Endothelial cell of umbilical vein (primary cell): Measurements from ENCODE around the gene GIPR. TPM values are rescaled to one million over a fixed set of nuclear protein-coding genes. Genes with fewer than 3 reads are reported as not detected.

Source experiments
- BruUV-seq: library from RNA; stranded (reverse); fragments of 400-500 nt; replicated peaks from 2 replicates; lab custom pipeline; 2021; lab: Mats Ljungman, UMichigan
- CTCF ChIA-PET: fragments of 300-600, 350-600 bp; sonication (Branson Sonifier 250); formaldehyde crosslinking; loops from one replicate; lab custom pipeline; 2021; ENCODE audit warnings: antibody characterized with exemption, inconsistent platforms; lab: Charles Lee
- POLR2A ChIA-PET: fragments of 300-600, 350-600 bp; sonication (Branson Sonifier 250); formaldehyde crosslinking; loops from one replicate; lab custom pipeline; 2021; ENCODE audit warnings: antibody characterized with exemption, inconsistent platforms; lab: Charles Lee
- DNase-seq: peaks from one replicate; pipeline ENCODE4 v3.0.0-alpha.2; 2011; ENCODE audit warnings: low read depth, low spot score
- FAIRE-seq: peaks from 2 replicates; lab custom pipeline; 2011; peaks lifted over from hg19 to GRCh38; lab: Jason Lieb, UNC
- H2AFZ ChIP-seq: 2 replicates; pipeline ENCODE4 v1.6.0; 2012; ENCODE audit warnings: low read depth, low read length, control low read depth, inconsistent platforms
- H3K27ac ChIP-seq: 2 replicates; pipeline ENCODE4 v1.5.1; 2011; ENCODE audit warnings: low read depth, mild to moderate bottlenecking, control low read depth, low read length, moderate library complexity; ENCODE audit not compliant: insufficient read depth
- H3K27me3 ChIP-seq, 2 experiments: 2 replicates each; pipeline versions ENCODE4 v1.6.0 to v1.6.1; 2011; ENCODE audit warnings: low read length in 2 of 2, mixed read lengths in 1 of 2; ENCODE audit not compliant: control insufficient read depth in 2 of 2, insufficient read depth in 2 of 2
- H3K36me3 ChIP-seq, 2 experiments: 2 replicates in 1 of 2; 3 replicates in 1 of 2; pipeline ENCODE4 v1.5.1; 2011; ENCODE audit warnings: low read length in 2 of 2, mild to moderate bottlenecking in 1 of 2, moderate library complexity in 1 of 2; ENCODE audit not compliant: control insufficient read depth in 2 of 2, insufficient read depth in 2 of 2; ENCODE audit errors: extremely low read depth in 1 of 2
- H3K4me1 ChIP-seq: 3 replicates; pipeline ENCODE4 v1.5.1; 2011; ENCODE audit warnings: mild to moderate bottlenecking, low read length; ENCODE audit not compliant: control insufficient read depth, insufficient read depth; ENCODE audit errors: extremely low read depth
- H3K4me2 ChIP-seq: 2 replicates; pipeline ENCODE4 v1.6.1; 2011; ENCODE audit warnings: low read length, control low read depth, mixed read lengths; ENCODE audit not compliant: insufficient read depth
- H3K4me3 ChIP-seq, 3 experiments: fragments of 200-600 bp in 1 of 3; sonication (generic), shearing (Covaris generic) in 1 of 3; replicated peaks in 1 of 3; 2 replicates each; pipeline ENCODE4 v1.5.1; 2011 to 2016; ENCODE audit warnings: control low read depth in 3 of 3, low read length in 3 of 3, mild to moderate bottlenecking in 2 of 3, inconsistent platforms in 1 of 3, low read depth in 1 of 3, moderate library complexity in 1 of 3; ENCODE audit not compliant: insufficient read depth in 1 of 3
- H3K79me2 ChIP-seq: 2 replicates; pipeline ENCODE4 v1.6.0; 2012; ENCODE audit warnings: low read length, inconsistent platforms; ENCODE audit not compliant: control insufficient read depth, insufficient read depth
- H3K9ac ChIP-seq: replicated peaks from 2 replicates; pipeline ENCODE3; 2011; ENCODE audit warnings: low read length, control low read depth; ENCODE audit not compliant: insufficient read depth; ENCODE audit errors: extremely low read depth
- H3K9me1 ChIP-seq: replicated peaks from 3 replicates; pipeline ENCODE4 v1.6.0; 2011; ENCODE audit warnings: mild to moderate bottlenecking, low read length; ENCODE audit not compliant: control insufficient read depth, insufficient read depth; ENCODE audit errors: extremely low read depth
- H3K9me3 ChIP-seq: replicated peaks from 2 replicates; pipeline ENCODE4 v1.5.1; 2012; ENCODE audit warnings: low read length, inconsistent platforms; ENCODE audit not compliant: control insufficient read depth, insufficient read depth
- H4K20me1 ChIP-seq: replicated peaks from 2 replicates; pipeline ENCODE3; 2011; ENCODE audit warnings: mild to moderate bottlenecking, low read length; ENCODE audit not compliant: control insufficient read depth, insufficient read depth; ENCODE audit errors: extremely low read depth
- EZH2 ChIP-seq: IDR thresholded peaks from 2 replicates; pipeline ENCODE4 v1.6.1; 2012; ENCODE audit warnings: borderline replicate concordance, low read depth, mild to moderate bottlenecking, moderate library complexity, low read length, inconsistent platforms; ENCODE audit not compliant: severe bottlenecking
- FOS ChIP-seq: IDR thresholded peaks from 2 replicates; pipeline ENCODE4 v1.6.1; 2011; ENCODE audit warnings: mild to moderate bottlenecking, low read length, moderate library complexity, borderline replicate concordance; ENCODE audit not compliant: insufficient read depth
- GATA2 ChIP-seq: IDR thresholded peaks from 2 replicates; pipeline ENCODE4 v1.7.0; 2011; ENCODE audit warnings: low read depth, mild to moderate bottlenecking, moderate library complexity, mixed read lengths, low read length; ENCODE audit not compliant: insufficient read length, insufficient read depth
- JUN ChIP-seq: IDR thresholded peaks from 2 replicates; pipeline ENCODE4 v1.6.1; 2011; ENCODE audit warnings: borderline replicate concordance, low read depth; ENCODE audit not compliant: insufficient read length, insufficient read depth
- MAX ChIP-seq: IDR thresholded peaks from 2 replicates; pipeline ENCODE4 v1.6.1; 2011; ENCODE audit not compliant: insufficient read depth, insufficient read length
- MYC ChIP-seq: IDR thresholded peaks from one replicate; pipeline ENCODE4 v1.6.1; 2011; ENCODE audit warnings: mild to moderate bottlenecking, low read depth, low read length
- POLR2A ChIP-seq: IDR thresholded peaks from 2 replicates; pipeline ENCODE4 v1.6.1; 2012; ENCODE audit warnings: low read depth, mild to moderate bottlenecking, control low read depth, low read length
- POLR2AphosphoS5 ChIP-seq: IDR thresholded peaks from 2 replicates; pipeline ENCODE4 v1.6.1; 2012; ENCODE audit warnings: low read depth, mild to moderate bottlenecking, control low read depth, low read length, moderate library complexity; ENCODE audit not compliant: insufficient read depth
- dilution Hi-C: fragments of 300-500 bp; cut with MboI; formaldehyde crosslinking; loops from one replicate; pipeline ENCODE4 v1.15.0; 2019; ENCODE audit warnings: low sequenced_read_pairs; ENCODE audit not compliant: extremely low pct_ligation_motif_present
- intact Hi-C: fragments of 100-400 bp; cut with micrococcal nuclease; formaldehyde crosslinking; loops from one replicate; pipeline ENCODE4 v1.10.0; 2022
- polyA plus RNA-seq, 4 experiments: library from polyadenylated mRNA; depleted of rRNA in 3 of 4; stranded (reverse) in 3 of 4; unstranded in 1 of 4; fragments of >200 nt; gene quantifications; 2 replicates each; pipeline versions ENCODE4 v1.2.1 to v1.2.3, GENCODE V29; 2011 to 2012; ENCODE audit warnings: missing spikeins in 1 of 4
- total RNA-seq: library from RNA; stranded (reverse); gene quantifications from 2 replicates; pipeline ENCODE4 v1.2.3, GENCODE V29; 2021
- TF ChIP-seq, protein P1 (sequence below), 2 donors: IDR thresholded peaks; 1 replicate in 1 of 2; 2 replicates in 1 of 2; pipeline ENCODE4 v1.5.1; 2011; ENCODE audit warnings: low read length in 2 of 2, mild to moderate bottlenecking in 2 of 2, moderate library complexity in 2 of 2, control low read depth in 1 of 2, inconsistent platforms in 1 of 2, low read depth in 1 of 2; ENCODE audit not compliant: insufficient read depth in 1 of 2; ENCODE audit errors: extremely low read depth in 1 of 2

Gene GIPR
- total and polyA plus RNA-seq, 2 donors (not counting 3 experiments of a cell fraction or from before 2014, with no cell fraction given): not detected

- Histone ChIP-seq H4K20me1 (no peaks in the 10 kb centered on the region), H3K36me3 (peaks cover 6 to 13% of the 10 kb centered on the region in 2 experiments), H3K27me3 (no peaks in the 10 kb centered on the region), H3K4me1 (peaks cover 9% of the 10 kb centered on the region), H2AFZ (peak within 1 kb of the TSS; percentile 80), H3K4me2 (peak within 1 kb of the TSS; percentile 74), H3K4me3 (peak within 1 kb of the TSS; percentile 70 to 93 (median 85)), H3K79me2 (peaks cover 24% of the 10 kb centered on the region), H3K27ac (peak within 1 kb of the TSS; percentile 82), H3K9ac (peak within 1 kb of the TSS; percentile 88), H3K9me3 (no peaks in the 10 kb centered on the region), H3K9me1 (no peaks in the 10 kb centered on the region)
- no peak for TF ChIP-seq GATA2
- peak; percentile 76 for TF ChIP-seq POLR2A
- peak; percentile 73 for TF ChIP-seq POLR2AphosphoS5
- no peak for TF ChIP-seq MYC
- TF ChIP-seq FOS: no peak
- no peak for TF ChIP-seq MAX
- TF ChIP-seq JUN: no peak
- TF ChIP-seq EZH2: no peak
- TF ChIP-seq, protein P1, sequence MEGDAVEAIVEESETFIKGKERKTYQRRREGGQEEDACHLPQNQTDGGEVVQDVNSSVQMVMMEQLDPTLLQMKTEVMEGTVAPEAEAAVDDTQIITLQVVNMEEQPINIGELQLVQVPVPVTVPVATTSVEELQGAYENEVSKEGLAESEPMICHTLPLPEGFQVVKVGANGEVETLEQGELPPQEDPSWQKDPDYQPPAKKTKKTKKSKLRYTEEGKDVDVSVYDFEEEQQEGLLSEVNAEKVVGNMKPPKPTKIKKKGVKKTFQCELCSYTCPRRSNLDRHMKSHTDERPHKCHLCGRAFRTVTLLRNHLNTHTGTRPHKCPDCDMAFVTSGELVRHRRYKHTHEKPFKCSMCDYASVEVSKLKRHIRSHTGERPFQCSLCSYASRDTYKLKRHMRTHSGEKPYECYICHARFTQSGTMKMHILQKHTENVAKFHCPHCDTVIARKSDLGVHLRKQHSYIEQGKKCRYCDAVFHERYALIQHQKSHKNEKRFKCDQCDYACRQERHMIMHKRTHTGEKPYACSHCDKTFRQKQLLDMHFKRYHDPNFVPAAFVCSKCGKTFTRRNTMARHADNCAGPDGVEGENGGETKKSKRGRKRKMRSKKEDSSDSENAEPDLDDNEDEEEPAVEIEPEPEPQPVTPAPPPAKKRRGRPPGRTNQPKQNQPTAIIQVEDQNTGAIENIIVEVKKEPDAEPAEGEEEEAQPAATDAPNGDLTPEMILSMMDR (IDR thresholded peaks at IDR 0.05; ENCODE audit: extremely low read depth in 1 of 2, insufficient read depth in 1 of 2, low read depth in 1 of 2, low read length in 2 of 2): no peak
- intact Hi-C loops (loop anchor here (1.0 to 5.0 kb wide), 9 partner anchors 11 to 265 kb away; partner anchors contain the start of gene FBXO46), dilution Hi-C loops (no loop called here)
- ChIA-PET CTCF (interaction anchor here (0.6 to 5.1 kb wide), 32 partner anchors 9 to 253 kb away, joined by 3 to 56 read pairs (median 6); partner anchors contain the start of genes FBXO46, GIPR, MEIOSIN and SIX5), POLR2A (interaction anchor here (0.5 to 1.8 kb wide), 8 partner anchors 15 to 1138 kb away, joined by 3 to 10 read pairs (median 4); partner anchors contain the start of gene SIX5)
- BruUV-seq: TSS peak; percentile 71
- DNase-seq (peak; percentile 100), FAIRE-seq (peak; percentile 99)
Measured at GRCh38 chr19:45692187-45693105, 24.4 kb downstream of the GIPR start, which contains the start of gene QPCTL. QPCTL (plus strand) TSS chr19:45692666; CDS start chr19:45692704, 38 bp downstream.
